Esophagus mucosa (tissue), 1 donor: ENCODE measurements around the gene DAPK3. TPM values are rescaled to one million over a fixed set of nuclear protein-coding genes. Genes with fewer than 3 reads are reported as not detected.
"Not testable (repeated sequence)": the region's sequence is repeated elsewhere in the genome, so short reads cannot be mapped to it uniquely, and the experiment has no call there.

ENCODE experiments used
- ATAC-seq: fragments of 200-7000 bp; cut with Tn5 transposase; one replicate; pipeline ENCODE4 v1.9.1; 2020
- total RNA-seq: library from RNA; stranded (reverse); gene quantifications from one replicate; pipeline ENCODE4 v1.2.4, GENCODE V29; 2023
- donor health status: DM: yes; HTN: yes; CAD: no.

The DAPK3 gene
- total RNA-seq, 1 donor from 2014 or later, result 28.8 TPM

DNA sequence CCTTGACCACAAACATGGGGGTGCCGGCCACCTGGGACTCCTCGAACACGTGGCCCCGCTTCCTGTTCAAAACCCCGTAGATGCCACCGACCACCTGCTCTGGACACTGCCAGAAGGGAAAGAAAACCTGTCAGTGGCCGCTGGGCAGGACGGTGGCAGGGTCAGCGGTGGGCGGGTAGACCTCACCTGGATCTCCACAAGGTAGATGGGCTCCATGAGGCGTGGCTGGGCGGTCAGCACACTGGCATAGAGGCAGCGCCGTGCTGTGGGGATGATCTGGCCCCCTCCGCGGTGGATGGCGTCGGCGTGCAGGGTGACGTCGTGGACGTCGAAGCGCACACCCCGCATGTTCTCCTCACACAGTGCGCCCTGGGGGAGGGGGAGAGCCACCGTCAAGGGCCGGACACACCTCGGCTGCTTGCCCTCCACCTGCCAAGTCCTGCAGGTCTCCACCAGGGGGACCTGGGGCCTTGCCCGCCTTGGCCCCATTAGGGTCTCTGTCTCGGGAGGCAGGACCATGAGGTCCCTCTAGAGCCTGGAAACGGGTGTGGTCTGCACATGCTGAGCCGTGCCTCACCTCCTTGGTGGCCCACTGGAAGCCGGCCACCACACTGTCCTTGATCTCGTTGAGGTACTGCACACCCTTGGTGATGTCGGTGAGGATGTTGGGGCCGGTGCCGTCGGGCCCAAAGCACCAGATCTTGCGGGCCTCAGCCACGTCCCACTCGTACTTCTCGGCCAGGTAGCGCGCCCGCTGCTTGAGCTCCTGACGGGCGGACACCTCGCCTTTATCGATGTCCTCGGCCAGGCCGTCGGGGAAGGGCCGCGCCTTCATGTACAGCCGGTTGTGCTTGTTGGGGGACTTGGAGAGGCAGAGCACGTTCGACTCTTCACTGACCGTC is 6.6 kb upstream of the DAPK3 start:
- peak; percentile 0 for ATAC-seq

DNA sequence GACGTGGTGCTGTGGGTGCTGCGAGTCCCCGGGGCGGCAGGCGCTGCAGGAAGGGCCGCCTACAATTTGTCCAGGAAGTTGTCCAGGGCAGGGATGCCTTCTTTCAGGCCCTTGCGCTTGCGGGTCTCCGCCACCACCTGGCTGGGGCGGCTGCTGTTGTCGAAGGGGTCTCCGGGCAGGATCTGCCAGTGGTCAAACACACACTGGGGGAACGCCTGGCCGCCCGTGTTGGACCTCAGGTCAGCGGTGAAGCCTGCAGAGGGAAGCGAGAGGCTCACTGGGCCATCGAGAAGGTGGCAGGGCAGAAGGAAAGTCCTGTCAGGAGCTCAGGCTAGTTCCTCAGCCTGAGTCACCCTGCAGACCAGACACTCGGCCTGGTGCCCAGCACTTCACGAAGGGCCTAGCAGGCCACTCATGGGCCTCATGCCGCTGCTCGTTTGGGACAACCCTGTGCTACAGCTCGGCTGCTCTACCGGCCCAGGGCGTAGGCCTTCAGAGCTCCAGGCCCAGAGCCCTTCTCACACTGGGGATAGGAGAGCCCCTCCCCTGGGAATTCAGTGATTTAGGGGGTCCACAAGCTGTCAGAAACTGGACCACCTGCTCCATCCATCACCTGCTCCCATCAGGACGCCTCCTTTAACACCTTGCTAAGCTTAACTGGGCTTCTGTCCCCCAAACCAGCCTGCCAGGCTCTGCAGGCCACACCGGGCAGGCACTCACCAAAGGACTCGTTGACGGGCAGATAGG is 5.8 kb upstream of the DAPK3 start:
- peak; percentile 72 for ATAC-seq

DNA sequence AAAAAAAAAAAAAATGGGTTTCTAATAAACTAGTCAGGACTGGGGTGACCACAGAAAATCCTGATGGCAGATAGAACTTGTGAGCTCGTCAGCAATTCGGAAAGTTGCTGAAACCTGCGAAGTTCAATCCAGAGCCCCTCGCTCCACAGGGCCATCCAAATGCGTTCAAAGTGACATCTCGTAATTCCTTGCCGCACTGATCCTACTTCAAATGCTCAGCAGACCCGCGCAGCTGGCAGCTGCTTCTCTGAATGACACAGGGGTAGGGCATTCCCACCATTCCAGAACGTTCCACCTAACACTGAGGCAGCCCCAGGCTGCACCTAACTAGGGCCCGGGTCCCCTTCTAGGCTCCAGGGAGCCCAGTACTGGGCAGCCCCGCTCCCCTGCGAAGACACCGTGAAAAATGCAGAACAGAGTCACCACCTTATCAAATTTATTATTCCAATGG is 4.8 kb upstream of the DAPK3 start:
- ATAC-seq, result no peak

DNA sequence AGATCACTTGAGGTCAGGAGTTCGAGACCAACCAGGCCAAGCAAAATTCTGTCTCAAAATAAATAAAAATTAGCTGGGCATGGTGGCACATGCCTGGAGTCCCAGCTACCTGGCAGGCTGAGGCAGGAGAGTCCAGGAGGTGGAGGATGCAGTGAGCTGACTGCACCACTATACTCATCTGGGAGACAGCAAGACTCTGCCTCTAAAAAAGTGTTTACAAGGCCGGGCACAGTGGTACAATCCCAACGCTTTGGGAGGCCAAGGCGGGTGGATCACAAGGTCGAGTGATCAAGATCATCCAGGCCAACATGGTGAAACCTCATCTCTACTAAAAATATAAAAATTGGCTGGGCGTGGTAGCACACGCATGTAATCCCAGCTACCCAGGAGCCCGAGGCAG is 4.2 kb upstream of the DAPK3 start:
- no peak for ATAC-seq

DNA sequence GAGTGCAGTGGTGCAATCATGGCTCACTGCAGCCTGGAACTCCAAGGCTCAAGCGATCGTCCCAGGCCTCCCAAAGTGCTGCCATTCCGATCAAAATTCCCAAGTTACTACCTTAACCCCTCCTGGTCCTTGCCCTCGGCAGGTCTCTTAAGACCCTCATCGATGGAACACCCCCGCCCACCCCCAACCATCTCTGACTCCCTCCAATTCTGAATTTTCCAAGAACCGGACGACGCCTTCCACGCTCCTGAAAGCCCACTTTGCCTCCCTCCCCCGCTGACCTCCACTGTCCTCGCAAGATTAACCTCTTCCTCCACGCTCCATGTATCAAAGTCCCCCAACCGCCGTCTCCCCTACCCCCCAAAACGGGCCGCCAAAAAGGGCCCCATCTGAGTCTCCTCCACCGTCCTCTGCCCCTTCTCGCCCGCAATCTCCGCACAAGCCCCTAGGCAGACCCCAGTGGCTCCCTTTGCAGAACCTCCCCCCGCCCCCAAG is 539 bp downstream of the DAPK3 start:
- ATAC-seq, result peak; percentile 0

DNA sequence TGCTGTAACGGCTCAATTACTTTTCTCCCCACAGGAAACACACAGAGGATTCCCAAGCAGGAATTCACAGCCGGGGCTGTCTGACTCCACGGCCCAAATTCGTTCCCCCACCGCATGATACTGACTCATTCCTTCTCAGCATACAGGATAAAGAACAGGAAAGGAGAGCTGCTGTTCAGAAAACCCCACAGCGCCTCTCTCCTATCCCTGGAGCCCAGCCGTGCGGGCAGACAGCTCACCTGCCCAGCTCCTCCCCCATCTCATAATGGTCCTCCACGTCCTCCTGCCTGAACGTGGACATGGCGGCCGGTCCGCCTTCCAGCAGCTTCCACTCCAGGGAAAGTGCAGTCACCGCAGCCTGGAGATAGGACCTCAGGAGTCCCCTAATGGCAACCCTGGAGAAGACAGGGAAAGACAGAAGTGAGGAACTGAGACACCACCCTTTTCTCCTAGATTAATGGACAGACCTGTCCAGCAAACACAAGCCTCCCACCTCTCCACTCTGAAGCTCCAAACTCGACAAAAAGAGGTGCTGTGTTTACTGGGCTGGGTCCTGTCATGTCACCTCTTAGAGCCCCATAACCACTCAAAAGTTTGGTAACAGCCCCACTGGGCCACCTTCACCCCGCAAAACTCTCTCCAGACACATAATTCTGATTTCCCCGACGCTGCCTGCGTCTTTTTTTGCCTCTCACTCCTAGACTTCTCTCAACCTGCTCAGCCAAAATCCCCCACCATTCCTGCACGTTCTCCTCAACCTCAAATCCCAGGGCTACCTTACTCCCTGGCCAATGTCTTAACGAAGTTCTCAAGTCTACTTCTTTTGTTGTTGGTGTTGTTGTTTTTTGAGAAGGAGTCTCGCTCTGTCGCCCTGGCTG is 1.2 kb downstream of the DAPK3 start:
- ATAC-seq, result peak; percentile 49

DNA sequence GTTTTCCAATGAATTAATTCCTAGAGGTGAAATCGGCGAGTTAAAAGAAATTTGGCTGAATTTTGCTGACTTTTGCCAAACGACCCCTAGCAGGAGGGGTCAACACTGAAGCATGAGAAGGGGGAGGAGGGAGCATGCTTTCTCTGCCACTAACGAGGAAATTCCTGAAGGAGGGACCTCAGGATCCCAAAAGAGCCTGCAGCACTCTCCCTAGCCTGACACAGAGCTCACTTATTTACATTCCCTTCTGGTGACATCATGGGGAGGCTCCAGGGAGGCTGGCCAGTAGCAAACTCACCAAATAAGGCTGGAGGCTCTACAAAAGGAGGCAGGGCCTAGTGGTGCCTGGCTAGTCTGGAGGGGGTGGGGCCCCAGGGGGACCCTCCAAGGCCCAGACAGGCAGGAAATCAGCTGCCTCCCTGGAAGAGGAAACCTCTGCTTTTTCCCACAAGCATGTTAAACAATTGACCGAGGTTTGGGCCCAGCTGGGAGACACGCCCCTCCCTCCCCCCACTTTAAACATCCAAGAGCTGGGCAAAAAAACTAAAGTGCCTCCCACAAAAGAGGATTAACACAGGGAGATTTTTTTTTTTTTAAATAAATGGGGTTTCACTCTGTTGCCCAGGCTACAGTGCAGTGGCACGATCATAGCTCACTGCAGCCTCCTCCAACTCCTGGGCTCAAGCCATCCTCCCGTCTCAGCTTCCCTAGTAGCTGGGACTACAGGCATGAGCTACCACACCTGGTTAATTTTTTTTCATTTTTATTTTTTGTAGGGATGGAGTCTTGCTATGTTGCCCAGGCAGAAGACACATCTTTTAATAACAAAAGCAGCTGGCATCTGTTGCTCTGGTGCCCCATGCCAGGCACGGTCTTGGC is 2.1 kb downstream of the DAPK3 start:
- ATAC-seq, result peak; percentile 74

DNA sequence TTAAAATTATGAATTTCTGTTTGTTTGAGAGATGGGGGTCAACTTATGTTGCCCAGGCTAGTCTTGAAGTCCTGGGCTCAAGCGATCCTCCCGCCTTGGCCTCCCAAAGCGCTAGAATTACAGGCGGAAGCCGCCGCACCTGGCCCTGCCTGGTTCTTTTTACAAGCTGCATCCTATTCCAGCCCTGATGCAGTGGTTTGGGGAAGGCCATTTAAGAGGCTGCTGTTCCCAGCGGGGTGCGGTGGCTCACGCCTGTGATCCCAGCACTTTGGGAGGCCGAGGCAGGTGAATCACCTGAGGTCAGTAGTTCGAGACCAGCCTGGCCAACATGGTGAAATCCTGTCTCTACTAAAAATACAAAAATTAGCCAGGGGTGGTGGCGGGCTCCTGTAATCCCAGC is 2.9 kb downstream of the DAPK3 start:
- ATAC-seq, result not testable (repeated sequence)

DNA sequence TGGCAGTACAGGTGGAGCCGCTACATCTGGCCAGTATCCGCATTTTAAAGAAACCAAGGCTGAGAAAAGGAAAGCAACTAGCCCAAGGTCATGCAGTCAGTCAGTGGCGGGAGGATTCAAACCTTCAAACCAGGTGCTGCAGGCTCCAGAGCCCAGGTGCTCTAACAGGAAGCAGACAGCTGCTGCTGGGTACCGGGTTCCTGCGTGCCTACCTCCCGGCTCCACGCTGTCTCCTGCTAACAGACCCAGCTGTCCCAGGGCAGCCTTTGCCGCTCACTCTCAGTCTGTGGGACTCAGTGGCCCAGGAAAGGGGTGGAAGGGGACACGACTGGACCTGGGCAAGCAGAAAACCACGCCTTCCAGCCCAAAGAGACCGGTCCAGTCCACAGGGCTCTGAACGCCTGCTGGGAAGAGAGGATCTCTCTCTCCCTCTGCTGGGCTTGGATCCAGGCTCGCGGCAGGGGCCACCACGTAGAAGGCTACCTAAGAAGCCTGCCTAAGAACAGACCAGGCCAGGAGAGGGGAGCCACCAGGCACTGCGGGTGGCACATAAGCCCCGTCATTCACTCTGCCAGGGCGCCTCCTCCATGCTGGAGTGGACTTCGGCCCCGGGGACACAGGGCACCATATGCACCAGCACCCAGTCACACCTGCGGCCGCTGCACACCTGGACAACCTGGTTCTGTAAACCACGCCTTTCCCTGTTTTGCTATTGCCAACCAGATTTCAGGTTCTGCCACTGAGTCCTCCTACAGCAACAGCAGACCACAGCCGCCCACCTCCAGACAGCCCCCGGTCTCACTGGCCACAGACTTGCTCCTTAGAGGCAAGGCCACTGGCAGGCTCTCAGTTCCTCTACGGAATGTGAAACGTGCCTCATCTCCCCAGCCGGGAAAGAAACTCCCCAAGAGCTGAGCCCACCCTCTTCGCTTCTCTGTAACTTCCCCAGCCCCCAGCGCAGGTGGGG is 4.6 kb downstream of the DAPK3 start:
- ATAC-seq, result no peak

DNA sequence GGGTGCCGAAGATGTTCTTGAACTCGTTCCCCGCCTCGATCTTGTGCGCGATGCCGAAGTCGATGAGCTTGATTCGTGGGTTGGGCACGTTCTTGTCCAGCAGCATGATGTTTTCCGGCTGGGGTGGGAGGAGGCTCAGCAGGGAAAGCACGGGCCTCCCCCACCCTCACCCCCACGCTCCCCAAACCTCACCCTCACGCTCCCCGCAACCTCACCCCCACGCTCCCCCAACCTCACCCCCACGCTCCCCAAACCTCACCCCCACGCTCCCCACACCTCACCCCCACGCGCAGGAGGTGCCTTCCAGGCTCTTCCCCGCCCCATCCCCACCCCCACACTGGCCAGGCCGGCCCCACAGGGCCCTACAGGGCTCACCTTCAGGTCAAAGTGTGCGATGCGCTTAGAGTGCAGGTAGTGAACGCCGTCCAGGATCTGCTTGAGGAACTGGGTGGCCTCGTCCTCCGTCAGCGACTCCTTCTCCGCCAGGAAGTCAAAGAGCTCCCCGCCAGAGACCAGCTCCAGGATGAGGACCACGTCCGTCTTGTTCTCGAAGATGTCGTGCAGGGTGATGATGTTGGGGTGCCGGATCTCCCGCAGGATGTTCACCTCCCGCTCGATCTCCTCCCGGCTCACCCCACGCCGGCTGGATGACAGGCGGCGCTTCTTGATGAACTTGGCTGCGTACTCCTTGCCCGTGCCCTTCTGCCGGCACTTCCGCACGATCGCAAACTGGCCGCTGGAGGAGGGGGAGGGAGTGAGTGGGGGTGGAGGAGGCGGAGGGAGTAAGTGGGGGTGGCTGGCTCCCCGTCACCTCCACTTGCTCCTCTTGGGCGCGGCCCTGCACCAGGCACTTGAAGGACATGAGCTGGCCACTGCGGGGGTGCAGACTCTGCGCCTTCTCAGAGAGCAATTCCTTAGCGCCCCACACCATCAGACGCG is 6.4 kb downstream of the DAPK3 start:
- no peak for ATAC-seq

DNA sequence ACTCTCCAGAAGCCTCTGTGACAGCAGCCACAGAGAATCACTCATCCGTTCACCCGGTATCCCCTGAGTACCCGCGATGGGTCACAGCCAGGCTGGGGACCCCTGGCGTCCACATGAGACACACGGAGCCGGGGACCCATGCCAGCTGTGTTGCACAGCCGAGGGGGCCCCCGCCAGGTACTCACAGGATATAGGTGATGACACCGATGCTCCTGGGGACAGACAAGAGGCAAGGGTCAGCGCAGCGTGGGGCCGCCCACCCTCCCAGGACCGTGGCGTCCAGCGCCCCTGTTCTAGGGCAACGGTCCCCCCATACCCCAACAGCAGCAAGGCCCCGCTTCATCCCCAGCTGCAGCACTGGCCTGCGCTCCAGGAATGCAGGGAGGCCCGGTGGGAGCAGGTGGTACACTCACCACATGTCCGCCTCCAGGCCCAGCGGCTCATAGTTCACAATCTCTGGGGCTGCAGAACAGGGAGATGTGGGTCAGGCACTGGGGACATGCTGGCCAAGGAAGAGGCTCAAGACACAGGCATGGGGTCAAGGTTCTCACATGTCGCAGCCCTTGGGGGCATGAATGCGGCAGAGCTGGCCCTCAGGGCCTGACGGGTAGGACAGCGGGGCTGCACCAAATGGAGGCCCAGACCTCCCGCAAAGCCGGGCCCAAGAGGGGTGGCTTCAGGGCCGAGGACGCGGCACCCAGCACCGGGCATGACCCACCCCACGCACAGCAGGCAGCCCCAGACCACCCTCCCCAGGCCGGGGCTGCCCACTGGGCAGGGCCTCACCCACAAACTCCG is 7.2 kb downstream of the DAPK3 start:
- ATAC-seq, result no peak

DNA sequence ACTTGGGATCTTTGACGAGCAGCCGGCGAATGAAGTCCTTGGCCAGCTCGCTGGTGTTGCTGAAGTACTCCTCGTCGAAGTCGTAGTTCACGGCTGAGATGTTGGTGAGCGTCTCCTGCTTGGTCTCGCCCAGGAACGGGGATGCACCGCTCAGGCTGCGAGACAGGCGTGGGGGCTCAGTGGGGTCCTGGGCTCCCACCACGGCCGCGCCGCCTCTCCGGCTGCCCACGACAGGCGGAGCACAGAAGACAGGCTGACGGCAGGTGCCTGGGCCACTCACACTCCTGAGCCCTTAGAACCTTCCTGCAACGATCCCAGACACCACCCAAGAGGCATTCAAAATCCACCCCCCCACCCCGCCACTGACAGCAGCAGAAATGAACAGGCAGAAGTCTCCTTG is 9.9 kb downstream of the DAPK3 start:
- ATAC-seq, result no peak

DNA sequence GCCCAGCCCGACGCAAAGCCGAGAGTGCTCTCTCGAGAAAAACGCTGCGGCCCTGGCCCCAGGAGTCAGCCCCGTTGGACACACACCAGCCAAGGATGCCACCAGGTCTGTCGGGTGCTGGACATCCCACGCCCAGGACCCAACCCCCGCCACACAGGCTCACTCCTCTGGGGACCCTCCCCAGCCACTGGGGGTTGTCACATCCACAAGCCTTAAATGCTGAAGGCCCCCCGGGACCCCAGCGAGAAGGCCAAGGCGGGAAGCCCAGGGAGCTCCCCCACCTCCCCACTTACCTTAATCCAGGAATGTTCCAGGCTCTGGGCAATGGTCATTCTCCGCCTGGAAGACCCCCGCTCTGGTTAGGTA is 11.2 kb downstream of the DAPK3 start:
- ATAC-seq, result no peak

DNA sequence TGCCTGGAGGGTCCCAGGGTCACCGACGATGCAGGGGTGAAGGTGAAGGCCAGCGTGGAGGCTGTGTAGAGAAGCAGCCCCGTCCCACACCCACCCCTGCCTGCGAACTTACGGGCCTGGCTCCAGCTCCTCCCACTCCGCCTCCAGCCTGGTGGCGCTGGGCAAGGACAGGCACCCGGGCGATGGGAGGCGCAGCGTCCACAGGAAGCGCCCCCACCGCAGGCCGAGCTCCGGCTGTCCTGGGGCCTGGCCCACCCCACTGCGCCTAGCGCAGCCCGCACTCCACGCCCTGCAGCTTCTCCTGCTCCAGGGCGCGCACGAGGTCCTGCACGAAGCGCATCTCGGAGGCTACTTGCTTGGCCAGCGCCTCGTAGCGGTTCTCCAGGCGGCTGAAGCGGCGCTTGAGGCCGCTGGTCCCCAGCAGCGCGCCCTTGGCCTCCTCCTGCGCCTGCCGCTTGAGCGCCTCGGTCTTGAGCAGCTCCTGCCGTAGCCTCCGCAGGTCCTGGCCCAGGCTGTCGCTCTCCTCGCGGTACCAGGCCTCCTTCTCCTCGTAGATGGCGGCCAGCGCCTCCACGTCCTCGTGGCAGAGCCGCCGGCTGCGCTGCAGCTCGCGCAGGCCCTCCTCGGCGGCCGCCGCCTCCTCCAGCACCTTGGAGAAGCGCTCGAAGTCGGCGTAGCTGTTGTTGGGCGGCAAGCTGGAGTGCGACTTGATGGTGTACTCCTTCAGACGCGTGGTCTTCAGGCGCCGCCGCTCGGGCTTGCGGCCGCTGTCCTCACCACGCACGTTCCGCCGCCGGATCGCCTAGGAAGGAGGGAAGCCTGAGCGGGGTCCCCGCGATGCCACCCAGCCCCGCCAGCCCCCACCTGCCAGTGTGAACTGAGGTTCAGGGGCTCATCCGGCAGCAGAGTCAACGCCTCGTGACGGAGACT is 11.8 kb downstream of the DAPK3 start:
- peak; percentile 4 for ATAC-seq

DNA sequence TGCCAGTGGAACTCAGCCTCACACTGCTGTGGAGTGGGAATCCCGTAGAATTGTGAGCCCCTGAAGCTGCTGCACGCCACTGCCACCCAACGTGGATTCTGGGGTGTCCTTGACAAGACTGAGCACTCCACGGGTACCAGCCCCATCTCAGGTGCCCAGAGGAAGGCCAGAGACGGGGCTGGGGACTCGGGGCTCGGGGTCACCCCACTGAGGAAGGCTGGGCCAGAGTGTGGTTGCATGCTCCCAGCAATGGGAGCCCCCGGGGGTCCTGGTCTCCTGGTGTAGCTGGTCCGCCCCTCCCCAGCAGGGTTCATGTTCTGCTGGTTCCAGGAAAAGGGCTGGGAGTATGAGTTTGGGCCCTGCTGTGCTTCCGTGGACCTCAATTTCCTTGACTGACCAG is 15.2 kb downstream of the DAPK3 start:
- no peak for ATAC-seq

DNA sequence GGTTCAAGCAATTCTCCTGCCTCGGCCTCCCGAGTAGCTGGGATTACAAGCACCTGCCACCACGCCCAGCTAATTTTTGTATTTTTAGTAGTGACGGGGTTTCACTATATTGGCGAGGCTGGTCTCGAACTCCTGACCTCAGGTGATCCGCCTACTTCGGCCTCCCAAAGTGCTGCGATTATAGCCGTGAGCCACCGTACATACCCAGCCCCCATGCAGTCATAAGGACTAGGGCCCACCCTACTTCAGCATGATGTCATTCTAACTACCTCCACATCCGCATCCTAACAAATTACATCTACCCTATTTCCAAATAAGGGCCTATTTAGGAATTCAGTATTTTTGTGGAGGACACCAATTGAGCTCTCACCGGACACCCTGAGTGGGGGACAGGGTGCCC is 15.6 kb downstream of the DAPK3 start:
- not testable (repeated sequence) for ATAC-seq

DNA sequence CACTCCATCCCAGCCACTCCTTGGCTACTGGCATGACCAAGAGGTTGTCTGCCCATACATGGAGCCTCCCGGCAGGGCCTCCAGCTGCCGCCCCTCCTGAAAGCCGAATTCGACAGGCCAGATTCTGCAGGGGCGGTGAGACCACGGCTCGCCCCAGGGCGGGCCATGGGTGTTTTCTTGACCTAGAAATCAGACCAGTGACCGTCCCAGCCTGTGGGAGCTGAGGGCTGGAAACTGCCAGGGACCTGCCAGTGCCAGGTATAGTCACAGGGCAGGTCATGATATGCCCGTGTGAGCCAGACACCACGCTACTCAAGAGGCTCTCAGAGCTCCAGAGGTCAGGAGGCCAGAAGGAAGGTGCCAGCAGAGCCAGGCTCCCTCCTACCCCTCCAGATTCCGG is 16.8 kb downstream of the DAPK3 start:
- no peak for ATAC-seq
